Measurements from ENCODE around the gene PITX2.

DNA sequence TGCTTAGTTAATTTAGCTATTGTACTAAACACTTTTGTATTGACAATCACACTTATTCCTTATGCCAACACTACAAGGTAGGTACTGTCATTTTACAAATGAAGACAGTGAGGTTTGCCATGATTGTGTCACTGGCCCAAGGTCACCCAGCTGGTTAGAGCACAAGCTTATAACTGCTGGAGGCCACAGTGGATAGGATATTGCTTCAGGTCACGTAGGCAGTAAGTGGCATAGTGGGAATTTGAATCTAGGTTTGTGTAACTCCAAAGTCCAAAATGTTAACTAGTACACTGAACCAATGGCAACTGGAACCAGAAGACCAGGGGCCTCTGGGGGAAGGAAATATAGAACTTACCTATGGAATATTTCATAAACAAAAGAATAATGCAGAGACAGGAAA, 21.1 kb upstream of the PITX2 start:
- TF ChIP-seq, protein P1, sequence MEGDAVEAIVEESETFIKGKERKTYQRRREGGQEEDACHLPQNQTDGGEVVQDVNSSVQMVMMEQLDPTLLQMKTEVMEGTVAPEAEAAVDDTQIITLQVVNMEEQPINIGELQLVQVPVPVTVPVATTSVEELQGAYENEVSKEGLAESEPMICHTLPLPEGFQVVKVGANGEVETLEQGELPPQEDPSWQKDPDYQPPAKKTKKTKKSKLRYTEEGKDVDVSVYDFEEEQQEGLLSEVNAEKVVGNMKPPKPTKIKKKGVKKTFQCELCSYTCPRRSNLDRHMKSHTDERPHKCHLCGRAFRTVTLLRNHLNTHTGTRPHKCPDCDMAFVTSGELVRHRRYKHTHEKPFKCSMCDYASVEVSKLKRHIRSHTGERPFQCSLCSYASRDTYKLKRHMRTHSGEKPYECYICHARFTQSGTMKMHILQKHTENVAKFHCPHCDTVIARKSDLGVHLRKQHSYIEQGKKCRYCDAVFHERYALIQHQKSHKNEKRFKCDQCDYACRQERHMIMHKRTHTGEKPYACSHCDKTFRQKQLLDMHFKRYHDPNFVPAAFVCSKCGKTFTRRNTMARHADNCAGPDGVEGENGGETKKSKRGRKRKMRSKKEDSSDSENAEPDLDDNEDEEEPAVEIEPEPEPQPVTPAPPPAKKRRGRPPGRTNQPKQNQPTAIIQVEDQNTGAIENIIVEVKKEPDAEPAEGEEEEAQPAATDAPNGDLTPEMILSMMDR (IDR thresholded peaks at IDR 0.05) = no peak
- no peak for TF ChIP-seq EZH2 (IDR thresholded peaks at IDR 0.05)
- no peak for TF ChIP-seq EZH2phosphoT487 (IDR thresholded peaks at IDR 0.05)

Measured in neural progenitor cell (in vitro differentiated cells).